LNCAP (cell line): ENCODE results near the gene SLC35A1.

Source experiments
- CTCF ChIP-seq: fragments of 450-650 bp; IDR thresholded peaks from 2 replicates; pipeline ENCODE4 v1.5.1; 2017; ENCODE audit warnings: mild to moderate bottlenecking

SLC35A1 gene

GRCh38 chr6:87472525-87473418 is at the start of gene SLC35A1:
TSS of gene SLC35A1 (plus strand) at chr6:87472974. CDS start at chr6:87473004, 30 bp downstream.
- no peak for TF ChIP-seq CTCF

GRCh38 chr6:87426789-87427188 is 46.0 kb upstream of the SLC35A1 start:
- TF ChIP-seq CTCF = no peak

GRCh38 chr6:87430499-87430898 is 42.3 kb upstream of the SLC35A1 start:
- TF ChIP-seq CTCF = no peak

- TF ChIP-seq CTCF = no peak
Observed at GRCh38 chr6:87431263-87431662, 41.5 kb upstream of the SLC35A1 start.

GRCh38 chr6:87436435-87436834 is 36.3 kb upstream of the SLC35A1 start:
- TF ChIP-seq CTCF = no peak

GRCh38 chr6:87441711-87442110 is 31.1 kb upstream of the SLC35A1 start:
- no peak for TF ChIP-seq CTCF

- TF ChIP-seq CTCF = no peak
Observed at GRCh38 chr6:87444362-87444761, 28.4 kb upstream of the SLC35A1 start.
